Measurements from ENCODE around the gene CERCAM.

CERCAM gene

GRCh38 chr9:128382261-128382660 lies 38.4 kb upstream of the CERCAM start:
- Histone ChIP-seq H3K4me2 (ENCODE audit: low read depth, low read length) (no peak overlapping the region), H3K9me3 (replicated peaks; ENCODE audit: insufficient read depth, low read length) (no peaks in the 10 kb centered on the region), H3K4me1 (ENCODE audit: low read length) (no peaks in the 10 kb centered on the region), H3K36me3 (replicated peaks; ENCODE audit: insufficient read depth, low read length) (no peaks in the 10 kb centered on the region; the same call in 1 of the 2 replicates), H3K27me3 (replicated peaks; ENCODE audit: insufficient read depth, low read length) (no peaks in the 10 kb centered on the region), H3K9ac (ENCODE audit: low read length) (no peak overlapping the region), H3F3A (ENCODE audit: insufficient read depth, low read length) (no peaks in the 10 kb centered on the region), H2AFZ (ENCODE audit: low read length) (no peak overlapping the region), H3K27ac (ENCODE audit: low read length) (no peak overlapping the region), H3K4me3 (ENCODE audit: low read length) (no peak overlapping the region), H3K79me2 (ENCODE audit: low read length) (peaks cover 19% of the 10 kb centered on the region), H3K9me2 (replicated peaks; ENCODE audit: insufficient read depth, low read length) (no peaks in the 10 kb centered on the region), H4K20me1 (ENCODE audit: insufficient read depth, low read length) (no peaks in the 10 kb centered on the region)
- no peak for DNase-seq
- TF ChIP-seq CTCF (IDR thresholded peaks at IDR 0.05; ENCODE audit: low read length) (no peak), EZH2 (optimal IDR thresholded peaks at IDR 0.05; ENCODE audit: low read depth, low read length) (no peak), EZH2phosphoT487 (IDR thresholded peaks at IDR 0.05; ENCODE audit: low read length) (no peak)

- H3F3A ChIP-seq (ENCODE audit: insufficient read depth, low read length), result no peaks in the 10 kb centered on the region
- no peak overlapping the region for H3K4me3 ChIP-seq (ENCODE audit: low read length)
- H3K9me3 ChIP-seq (replicated peaks; ENCODE audit: insufficient read depth, low read length), result no peaks in the 10 kb centered on the region
- H3K27me3 ChIP-seq (replicated peaks; ENCODE audit: insufficient read depth, low read length), result no peaks in the 10 kb centered on the region
- H3K79me2 ChIP-seq (ENCODE audit: low read length), result peaks cover 16% of the 10 kb centered on the region
- no peak overlapping the region for H3K9ac ChIP-seq (ENCODE audit: low read length)
- TF ChIP-seq CTCF (IDR thresholded peaks at IDR 0.05; ENCODE audit: low read length) (no peak), EZH2 (optimal IDR thresholded peaks at IDR 0.05; ENCODE audit: low read depth, low read length) (no peak), EZH2phosphoT487 (IDR thresholded peaks at IDR 0.05; ENCODE audit: low read length) (no peak)
- no peaks in the 10 kb centered on the region for H3K9me2 ChIP-seq (replicated peaks; ENCODE audit: insufficient read depth, low read length)
- H3K4me1 ChIP-seq (ENCODE audit: low read length), result no peaks in the 10 kb centered on the region
- H2AFZ ChIP-seq (ENCODE audit: low read length), result no peak overlapping the region
- H3K4me2 ChIP-seq (ENCODE audit: low read depth, low read length), result no peak overlapping the region
- DNase-seq, result no peak
- no peaks in the 10 kb centered on the region; the same call in 1 of the 2 replicates for H3K36me3 ChIP-seq (replicated peaks; ENCODE audit: insufficient read depth, low read length)
- no peaks in the 10 kb centered on the region for H4K20me1 ChIP-seq (ENCODE audit: insufficient read depth, low read length)
- H3K27ac ChIP-seq (ENCODE audit: low read length), result no peak overlapping the region
These were observed 37.5 kb upstream of the CERCAM start for GRCh38 chr9:128383007-128383753.

GRCh38 chr9:128383791-128384190 lies 36.9 kb upstream of the CERCAM start:
- H3F3A ChIP-seq (ENCODE audit: insufficient read depth, low read length), result no peaks in the 10 kb centered on the region
- H3K79me2 ChIP-seq (ENCODE audit: low read length), result peaks cover 16% of the 10 kb centered on the region
- H3K27me3 ChIP-seq (replicated peaks; ENCODE audit: insufficient read depth, low read length), result no peaks in the 10 kb centered on the region
- H3K9me2 ChIP-seq (replicated peaks; ENCODE audit: insufficient read depth, low read length), result no peaks in the 10 kb centered on the region
- no peak overlapping the region for H3K9ac ChIP-seq (ENCODE audit: low read length)
- no peak for DNase-seq
- no peaks in the 10 kb centered on the region for H3K4me1 ChIP-seq (ENCODE audit: low read length)
- H2AFZ ChIP-seq (ENCODE audit: low read length), result no peak overlapping the region
- TF ChIP-seq CTCF (IDR thresholded peaks at IDR 0.05; ENCODE audit: low read length) (no peak), EZH2 (optimal IDR thresholded peaks at IDR 0.05; ENCODE audit: low read depth, low read length) (no peak), EZH2phosphoT487 (IDR thresholded peaks at IDR 0.05; ENCODE audit: low read length) (no peak)
- H3K27ac ChIP-seq (ENCODE audit: low read length), result no peak overlapping the region
- no peak overlapping the region for H3K4me2 ChIP-seq (ENCODE audit: low read depth, low read length)
- no peaks in the 10 kb centered on the region for H4K20me1 ChIP-seq (ENCODE audit: insufficient read depth, low read length)
- H3K9me3 ChIP-seq (replicated peaks; ENCODE audit: insufficient read depth, low read length), result no peaks in the 10 kb centered on the region
- no peaks in the 10 kb centered on the region; the same call in 1 of the 2 replicates for H3K36me3 ChIP-seq (replicated peaks; ENCODE audit: insufficient read depth, low read length)
- no peak overlapping the region for H3K4me3 ChIP-seq (ENCODE audit: low read length)

Measured in MM.1S (cell line).